ENCODE results near the gene LIPC.

The LIPC gene

DNA sequence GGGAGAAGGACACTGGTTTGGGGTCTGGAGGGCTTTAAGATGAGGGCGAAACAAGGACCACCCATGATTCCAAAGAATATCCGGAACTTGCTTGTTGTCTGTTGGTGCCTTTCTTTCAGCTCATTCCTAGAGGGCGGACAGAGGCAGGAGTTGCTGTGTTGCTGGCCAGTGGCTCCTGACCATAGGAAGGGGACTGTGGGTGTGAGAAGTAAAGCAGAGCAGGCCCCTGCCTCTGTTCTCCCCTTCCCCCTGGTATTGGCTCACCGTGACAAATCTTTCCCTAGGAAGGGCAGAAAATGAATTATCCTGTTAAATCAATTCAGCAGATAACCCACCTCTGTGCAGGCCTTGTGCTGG, 89.1 kb downstream of the LIPC start:
- H3F3A ChIP-seq (ENCODE audit: insufficient read depth): no peaks in the 10 kb centered on the region
- H3K79me2 ChIP-seq (ENCODE audit: insufficient read depth, low read length): no peaks in the 10 kb centered on the region
- no peak overlapping the region for H3K4me3 ChIP-seq (ENCODE audit: insufficient read depth, low read length, poor library complexity, severe bottlenecking)
- no peak overlapping the region for H3K27ac ChIP-seq (ENCODE audit: low read depth, low read length)
- H4K20me1 ChIP-seq (ENCODE audit: low read depth, low read length): no peaks in the 10 kb centered on the region
- no peaks in the 10 kb centered on the region for H3K9me2 ChIP-seq (replicated peaks; ENCODE audit: insufficient read depth, low read length)
- no peak overlapping the region for H3K4me2 ChIP-seq (ENCODE audit: low read depth, low read length, poor library complexity, severe bottlenecking)
- H2AFZ ChIP-seq (ENCODE audit: low read depth, low read length, severe bottlenecking): no peak overlapping the region
- TF ChIP-seq EZH2phosphoT487 (conservative IDR thresholded peaks at IDR 0.05; ENCODE audit: low read length): no peak
- no peak for TF ChIP-seq CTCF (IDR thresholded peaks at IDR 0.05; ENCODE audit: insufficient read depth, low read length, poor library complexity, severe bottlenecking)
- H3K27me3 ChIP-seq (ENCODE audit: low read length): 0 out of 2 replicates have a peak, but pooled peaks cover 2% of the 10 kb centered on the region
- H3K9me3 ChIP-seq (ENCODE audit: insufficient read depth, low read length): no peaks in the 10 kb centered on the region
- H3K9ac ChIP-seq (ENCODE audit: low read length): no peak overlapping the region
- no peaks in the 10 kb centered on the region for H3K36me3 ChIP-seq (ENCODE audit: low read length)

- Histone ChIP-seq H3F3A (ENCODE audit: insufficient read depth) (no peaks in the 10 kb centered on the region), H3K9me3 (ENCODE audit: insufficient read depth, low read length) (no peaks in the 10 kb centered on the region), H3K36me3 (ENCODE audit: low read length) (no peaks in the 10 kb centered on the region), H3K9me2 (replicated peaks; ENCODE audit: insufficient read depth, low read length) (no peaks in the 10 kb centered on the region), H3K79me2 (ENCODE audit: insufficient read depth, low read length) (no peaks in the 10 kb centered on the region), H3K27ac (ENCODE audit: low read depth, low read length) (no peak overlapping the region), H2AFZ (ENCODE audit: low read depth, low read length, severe bottlenecking) (no peak overlapping the region), H3K4me2 (ENCODE audit: low read depth, low read length, poor library complexity, severe bottlenecking) (no peak overlapping the region), H3K9ac (ENCODE audit: low read length) (no peak overlapping the region), H3K27me3 (ENCODE audit: low read length) (0 out of 2 replicates have a peak, but pooled peaks cover 2% of the 10 kb centered on the region), H4K20me1 (ENCODE audit: low read depth, low read length) (no peaks in the 10 kb centered on the region), H3K4me3 (ENCODE audit: insufficient read depth, low read length, poor library complexity, severe bottlenecking) (no peak overlapping the region)
- no peak for TF ChIP-seq CTCF (IDR thresholded peaks at IDR 0.05; ENCODE audit: insufficient read depth, low read length, poor library complexity, severe bottlenecking)
- TF ChIP-seq EZH2phosphoT487 (conservative IDR thresholded peaks at IDR 0.05; ENCODE audit: low read length): no peak
These were observed 89.7 kb downstream of the LIPC start for GRCh38 chr15:58521293-58521991.

GRCh38 chr15:58522391-58522790, 90.6 kb downstream of the LIPC start:
- H2AFZ ChIP-seq (ENCODE audit: low read depth, low read length, severe bottlenecking): no peak overlapping the region
- 0 out of 2 replicates have a peak, but pooled peaks cover 2% of the 10 kb centered on the region for H3K27me3 ChIP-seq (ENCODE audit: low read length)
- no peaks in the 10 kb centered on the region for H3K9me2 ChIP-seq (replicated peaks; ENCODE audit: insufficient read depth, low read length)
- H4K20me1 ChIP-seq (ENCODE audit: low read depth, low read length): no peaks in the 10 kb centered on the region
- H3K9me3 ChIP-seq (ENCODE audit: insufficient read depth, low read length): no peaks in the 10 kb centered on the region
- no peak overlapping the region for H3K9ac ChIP-seq (ENCODE audit: low read length)
- H3K4me3 ChIP-seq (ENCODE audit: insufficient read depth, low read length, poor library complexity, severe bottlenecking): no peak overlapping the region
- no peaks in the 10 kb centered on the region for H3K36me3 ChIP-seq (ENCODE audit: low read length)
- no peaks in the 10 kb centered on the region for H3K79me2 ChIP-seq (ENCODE audit: insufficient read depth, low read length)
- no peak overlapping the region for H3K4me2 ChIP-seq (ENCODE audit: low read depth, low read length, poor library complexity, severe bottlenecking)
- no peak overlapping the region for H3K27ac ChIP-seq (ENCODE audit: low read depth, low read length)
- no peaks in the 10 kb centered on the region for H3F3A ChIP-seq (ENCODE audit: insufficient read depth)
- TF ChIP-seq CTCF (IDR thresholded peaks at IDR 0.05; ENCODE audit: insufficient read depth, low read length, poor library complexity, severe bottlenecking) (no peak), EZH2phosphoT487 (conservative IDR thresholded peaks at IDR 0.05; ENCODE audit: low read length) (no peak)
